Caco-2 (cell line): ENCODE measurements around the gene CAPN5. TPM values are rescaled to one million over a fixed set of nuclear protein-coding genes. Genes with fewer than 3 reads are reported as not detected.
"Not testable (repeated sequence)": the region's sequence is repeated elsewhere in the genome, so short reads cannot be mapped to it uniquely, and the experiment has no call there.

Experiments used
- BruUV-seq: library from RNA; stranded (reverse); fragments of 400-500 nt; replicated peaks from 2 replicates; lab custom pipeline; 2021; lab: Mats Ljungman, UMichigan
- CTCF ChIA-PET: fragments of 300-600 bp; sonication (Branson Sonifier 250); formaldehyde crosslinking; loops from one replicate; lab custom pipeline; 2022; ENCODE audit warnings: antibody characterized with exemption; lab: Charles Lee
- POLR2A ChIA-PET: fragments of 300-600 bp; sonication (Branson Sonifier 250); formaldehyde crosslinking; loops from one replicate; lab custom pipeline; 2022; ENCODE audit warnings: antibody characterized with exemption; lab: Charles Lee
- DNase-seq, 2 experiments: peaks; one replicate each; pipeline versions ENCODE4 v3.0.0 to v3.0.0-alpha.2; 2020 to 2022
- H3K27me3 ChIP-seq: replicated peaks from 2 replicates; pipeline ENCODE4 v1.6.0; 2011; ENCODE audit warnings: low read length; ENCODE audit not compliant: control insufficient read depth, insufficient read depth
- H3K36me3 ChIP-seq: 2 replicates; pipeline ENCODE4 v1.5.1; 2011; ENCODE audit warnings: low read length; ENCODE audit not compliant: control insufficient read depth, insufficient read depth
- H3K4me1 ChIP-seq: fragments of 250-450 bp; sonication (Bioruptor Pico); 2 replicates; pipeline ENCODE4 v1.5.1; 2020; ENCODE audit warnings: mild to moderate bottlenecking
- H3K4me3 ChIP-seq: 2 replicates; pipeline ENCODE4 v1.5.1; 2011; ENCODE audit warnings: low read depth, mild to moderate bottlenecking, control low read depth, low read length
- H3K9me3 ChIP-seq: fragments of 250-450 bp; sonication (Bioruptor Pico); 2 replicates; pipeline ENCODE4 v1.5.1; 2020; ENCODE audit warnings: mild to moderate bottlenecking, moderate library complexity
- H3K27ac Mint-ChIP-seq: one replicate; pipeline ENCODE4 v1.8.0; 2022; ENCODE audit warnings: mixed read lengths; ENCODE audit not compliant: unreplicated experiment
- H3K27me3 Mint-ChIP-seq: one replicate; pipeline ENCODE4 v1.8.0; 2022; ENCODE audit warnings: mixed read lengths; ENCODE audit not compliant: insufficient read depth, unreplicated experiment
- H3K36me3 Mint-ChIP-seq: one replicate; pipeline ENCODE4 v1.8.0; 2022; ENCODE audit warnings: mild to moderate bottlenecking, mixed read lengths; ENCODE audit not compliant: insufficient read depth, unreplicated experiment
- H3K4me1 Mint-ChIP-seq: one replicate; pipeline ENCODE4 v1.8.0; 2022; ENCODE audit warnings: low read depth, mixed read lengths; ENCODE audit not compliant: unreplicated experiment
- H3K4me3 Mint-ChIP-seq: one replicate; pipeline ENCODE4 v1.8.0; 2022; ENCODE audit warnings: mild to moderate bottlenecking, moderate library complexity, mixed read lengths; ENCODE audit not compliant: unreplicated experiment
- H3K9me3 Mint-ChIP-seq: one replicate; pipeline ENCODE4 v1.8.0; 2022; ENCODE audit warnings: mixed read lengths; ENCODE audit not compliant: unreplicated experiment
- CTCF ChIP-seq, 2 experiments: fragments of 200-600 bp in 1 of 2; IDR thresholded peaks; 1 replicate in 1 of 2; 2 replicates in 1 of 2; pipeline versions ENCODE4 v1.5.1 to v1.8.0; 2011 to 2022; ENCODE audit warnings: antibody characterized with exemption in 1 of 2, control low read depth in 1 of 2, inconsistent platforms in 1 of 2, low read depth in 1 of 2, low read length in 1 of 2, mild to moderate bottlenecking in 1 of 2, moderate library complexity in 1 of 2; ENCODE audit not compliant: insufficient read depth in 1 of 2, severe bottlenecking in 1 of 2, unreplicated experiment in 1 of 2
- intact Hi-C: fragments of 100-400 bp; cut with micrococcal nuclease; formaldehyde crosslinking; loops from one replicate; pipeline ENCODE4 v1.10.0; 2022; ENCODE audit not compliant: unreplicated experiment
- total RNA-seq: library from RNA; stranded (reverse); gene quantifications from 2 replicates; pipeline ENCODE4 v1.2.3, GENCODE V29; 2022

Gene CAPN5
- total RNA-seq, 1 experiment from 2014 or later: 21.2 TPM

- Mint-ChIP-seq H3K27ac (peak overlapping the region; percentile 49), H3K4me1 (peaks cover 15% of the 10 kb centered on the region), H3K36me3 (peaks cover 5% of the 10 kb centered on the region), H3K4me3 (peak overlapping the region; percentile 65), H3K9me3 (no peaks in the 10 kb centered on the region), H3K27me3 (no peaks in the 10 kb centered on the region)
- intact Hi-C loops: loop anchor here (1.0 to 5.0 kb wide), 9 partner anchors 19 to 141 kb away; partner anchors contain the start of gene CAPN5
- ChIA-PET POLR2A (interaction anchor here (0.6 to 1.0 kb wide), 10 partner anchors 11 to 948 kb away, joined by 3 to 12 read pairs (median 4); partner anchors contain the start of gene CAPN5), CTCF (interaction anchor here (0.5 to 2.8 kb wide), 53 partner anchors 12 to 1043 kb away, joined by 3 to 380 read pairs (median 5); partner anchors contain the start of genes B3GNT6, CAPN5 and MYO7A)
- no TSS peak for BruUV-seq
- Histone ChIP-seq H3K36me3 (no peaks in the 10 kb centered on the region), H3K27me3 (no peaks in the 10 kb centered on the region), H3K4me1 (peaks cover 9% of the 10 kb centered on the region; the same call in 1 of the 2 replicates), H3K9me3 (peaks cover 3% of the 10 kb centered on the region; the same call in 1 of the 2 replicates), H3K4me3 (peak overlapping the region; percentile 41)
- peak; percentile 92 to 94 for DNase-seq
- TF ChIP-seq CTCF (IDR thresholded peaks at IDR 0.05; ENCODE audit: insufficient read depth in 1 of 2, low read depth in 1 of 2, low read length in 1 of 2, severe bottlenecking in 1 of 2, unreplicated experiment in 1 of 2): peak; percentile 81 to 82
Observed at GRCh38 chr11:77047007-77047927, 19.5 kb upstream of the CAPN5 start.

- H3K4me3 Mint-ChIP-seq, H3K27me3 Mint-ChIP-seq, DNase-seq, H3K27ac Mint-ChIP-seq, H3K27me3 ChIP-seq, H3K36me3 ChIP-seq, H3K9me3 Mint-ChIP-seq, H3K36me3 Mint-ChIP-seq, BruUV-seq, H3K4me1 ChIP-seq, H3K4me3 ChIP-seq, H3K9me3 ChIP-seq: not testable (repeated sequence)
- H3K4me1 Mint-ChIP-seq: peaks cover 15% of the 10 kb centered on the region
- ChIA-PET POLR2A (interaction anchor here (0.6 to 1.0 kb wide), 8 partner anchors 19 to 947 kb away, joined by 3 to 12 read pairs (median 4); partner anchors contain the start of gene CAPN5), CTCF (interaction anchor here (0.6 to 2.8 kb wide), 42 partner anchors 12 to 1042 kb away, joined by 3 to 380 read pairs (median 5); partner anchors contain the start of genes B3GNT6, CAPN5 and MYO7A)
- intact Hi-C loops: loop anchor here (1.0 to 5.0 kb wide), 9 partner anchors 18 to 140 kb away; partner anchors contain the start of gene CAPN5
Observed at GRCh38 chr11:77047928-77048446, 18.8 kb upstream of the CAPN5 start.

GRCh38 chr11:77049026-77049425, 17.7 kb upstream of the CAPN5 start:
- H3K9me3 Mint-ChIP-seq: peaks cover 9% of the 10 kb centered on the region
- no TSS peak for BruUV-seq
- no peaks in the 10 kb centered on the region for H3K27me3 Mint-ChIP-seq
- no peaks in the 10 kb centered on the region for H3K36me3 ChIP-seq
- peaks cover 5% of the 10 kb centered on the region; the same call in 1 of the 2 replicates for H3K4me1 ChIP-seq
- peaks cover 5% of the 10 kb centered on the region for H3K36me3 Mint-ChIP-seq
- CTCF ChIA-PET: interaction anchor here (0.9 to 2.8 kb wide), 4 partner anchors 14 to 130 kb away, joined by 3 to 380 read pairs (median 9); no protein-coding TSS in a partner anchor
- intact Hi-C loops: loop anchor here (5.0 kb wide), 1 partner anchor 123 kb away; no protein-coding TSS in a partner anchor
- no peak overlapping the region for H3K27ac Mint-ChIP-seq
- no peak for TF ChIP-seq CTCF (IDR thresholded peaks at IDR 0.05; ENCODE audit: insufficient read depth in 1 of 2, low read depth in 1 of 2, low read length in 1 of 2, severe bottlenecking in 1 of 2, unreplicated experiment in 1 of 2)
- peaks cover 10% of the 10 kb centered on the region for H3K4me1 Mint-ChIP-seq
- POLR2A ChIA-PET: no interaction called here
- no peak for DNase-seq
- peaks cover 7% of the 10 kb centered on the region for H3K9me3 ChIP-seq
- no peak overlapping the region for H3K4me3 ChIP-seq
- H3K27me3 ChIP-seq: no peaks in the 10 kb centered on the region
- H3K4me3 Mint-ChIP-seq: no peak overlapping the region
